Heart left ventricle (tissue), 13 donors: ENCODE measurements around the gene ADCY4.

Experiments used
- CTCF ChIP-seq, 12 donors: fragments of 200-600 bp; sonication (generic) in 4 of 12; IDR thresholded peaks; one replicate each; pipeline versions ENCODE4 v1.5.0 to v1.8.0; 2018 to 2022; ENCODE audit warnings: antibody characterized with exemption in 12 of 12, mild to moderate bottlenecking in 5 of 12
- POLR2A ChIP-seq, 2 donors: fragments of 450-650 bp; IDR thresholded peaks; one replicate each; pipeline ENCODE4 v1.6.1; 2017; ENCODE audit warnings: antibody characterized with exemption in 2 of 2, mild to moderate bottlenecking in 2 of 2, moderate library complexity in 2 of 2
- donor health status: ischemic (EF 13 %, LVEDD 7.1; RV severe dilation, severe dysfunction).
- donor health status: DM: no; HTN: yes; CAD: no.
- donor health status: DM: no; HTN: no; CAD: no.
- donor health status: ischemic (EF 25% LVEDD 6.9; RV normal size, moderate dysfunction).
- donor health status: ischemic (EF 25% LVEDD 5.7; RV mildly dilated, moderate dysfunction).
- donor health status: ischemic (EF 35%, LVEDD 5.7; RV mildly dilated, moderate dysfunction).
- donor health status: nonischemic (EF 11% LVEDD 7.7; RV severe dilation, severe dysfunction).
- donor health status: DM: yes; HTN: yes; CAD: no.
- donor health status: PGD.
- donor health status: ischemic (EF 29% LVEDD 5.4; RV normal size, mild dysfunction).
- donor health status: nonischemic (EF 23%, LVEDD 6.1; RV moderate dilation, normal function).

GRCh38 chr14:24281636-24282035, 53.2 kb downstream of the ADCY4 start:
- TF ChIP-seq CTCF (IDR thresholded peaks at IDR 0.05) (no peak), POLR2A (IDR thresholded peaks at IDR 0.05) (no peak)
